IMR-90 (cell line): Measurements from ENCODE around the gene HTATSF1. TPM values are rescaled to one million over a fixed set of nuclear protein-coding genes. Genes with fewer than 3 reads are reported as not detected.

ENCODE experiments used
- ATAC-seq: fragments of 200-7000 bp; cut with Tn5 transposase; 2 replicates; pipeline ENCODE4 v1.9.1; 2020; ENCODE audit warnings: low read depth, mild to moderate bottlenecking, moderate library complexity
- BruUV-seq: library from RNA; stranded (reverse); fragments of 400-500 nt; replicated peaks from 2 replicates; lab custom pipeline; 2021; lab: Mats Ljungman, UMichigan
- CTCF ChIA-PET: fragments of 300-600 bp; formaldehyde crosslinking; extraction: SDS; loops from one replicate; lab custom pipeline; 2021; ENCODE audit warnings: antibody characterized with exemption; lab: Yijun Ruan, JAX
- POLR2A ChIA-PET: fragments of 300-600 bp; sonication (Branson Sonifier 250); formaldehyde crosslinking; loops from one replicate; lab custom pipeline; 2022; ENCODE audit warnings: antibody characterized with exemption; ENCODE audit not compliant: unreplicated experiment; lab: Charles Lee
- DNase-seq: peaks from one replicate; pipeline ENCODE4 v3.0.0; 2013
- H2AFZ ChIP-seq: replicated peaks from 2 replicates; pipeline ENCODE3; 2013; ENCODE audit warnings: low read length, mild to moderate bottlenecking; ENCODE audit not compliant: poor library complexity
- H2AK5ac ChIP-seq: 2 replicates; pipeline ENCODE4 v1.6.1; 2013; ENCODE audit warnings: low read depth, low read length, inconsistent platforms
- H2AK9ac ChIP-seq: replicated peaks from 2 replicates; pipeline ENCODE3; 2013; ENCODE audit warnings: mild to moderate bottlenecking, low read depth, low read length, moderate library complexity; ENCODE audit not compliant: poor library complexity
- H2BK120ac ChIP-seq: 2 replicates; pipeline ENCODE4 v1.6.1; 2013; ENCODE audit warnings: low read depth, low read length, inconsistent platforms
- H2BK15ac ChIP-seq: 3 replicates; pipeline ENCODE4 v1.6.1; 2013; ENCODE audit warnings: low read depth, low read length, inconsistent platforms
- H2BK20ac ChIP-seq: 2 replicates; pipeline ENCODE4 v1.6.1; 2013; ENCODE audit warnings: low read depth, mild to moderate bottlenecking, inconsistent platforms, low read length, moderate library complexity
- H2BK5ac ChIP-seq: 2 replicates; pipeline ENCODE4 v1.6.1; 2013; ENCODE audit warnings: mild to moderate bottlenecking, low read depth, low read length, inconsistent platforms; ENCODE audit not compliant: poor library complexity, severe bottlenecking
- H3K14ac ChIP-seq: replicated peaks from 2 replicates; pipeline ENCODE4 v1.6.1; 2013; ENCODE audit warnings: low read depth, low read length, inconsistent platforms
- H3K18ac ChIP-seq: 2 replicates; pipeline ENCODE4 v1.6.1; 2013; ENCODE audit warnings: low read depth, low read length, control low read depth
- H3K23ac ChIP-seq: 2 replicates; pipeline ENCODE4 v1.6.1; 2013; ENCODE audit warnings: low read depth, low read length, inconsistent platforms
- H3K27ac ChIP-seq: 2 replicates; pipeline ENCODE4 v1.5.1; 2013; ENCODE audit warnings: mild to moderate bottlenecking, control low read depth, low read length; ENCODE audit not compliant: insufficient read depth
- H3K27me3 ChIP-seq: 2 replicates; pipeline ENCODE4 v1.6.1; 2013; ENCODE audit warnings: low read length; ENCODE audit not compliant: control insufficient read depth, insufficient read depth
- H3K36me3 ChIP-seq: 2 replicates; pipeline ENCODE4 v1.6.1; 2013; ENCODE audit warnings: low read length, mixed read lengths; ENCODE audit not compliant: control insufficient read depth, insufficient read depth
- H3K4ac ChIP-seq: 2 replicates; pipeline ENCODE4 v1.6.1; 2013; ENCODE audit warnings: low read depth, low read length, inconsistent platforms
- H3K4me1 ChIP-seq: 2 replicates; pipeline ENCODE4 v1.6.1; 2013; ENCODE audit warnings: low read length, mixed read lengths; ENCODE audit not compliant: control insufficient read depth, insufficient read depth
- H3K4me2 ChIP-seq: 2 replicates; pipeline ENCODE4 v1.6.1; 2013; ENCODE audit warnings: low read depth, mild to moderate bottlenecking, control low read depth, low read length, moderate library complexity
- H3K4me3 ChIP-seq: 2 replicates; pipeline ENCODE4 v1.5.1; 2013; ENCODE audit warnings: low read depth, mild to moderate bottlenecking, control low read depth, low read length, moderate library complexity; ENCODE audit not compliant: insufficient read depth
- H3K56ac ChIP-seq: 2 replicates; pipeline ENCODE4 v1.6.1; 2013; ENCODE audit warnings: low read length, inconsistent platforms; ENCODE audit not compliant: insufficient read depth; ENCODE audit errors: extremely low read depth
- H3K79me1 ChIP-seq, 2 experiments: 2 replicates each; pipeline ENCODE4 v1.6.1; 2013; ENCODE audit warnings: low read length in 2 of 2, inconsistent platforms in 1 of 2, low read depth in 1 of 2
- H3K9ac ChIP-seq: 2 replicates; pipeline ENCODE4 v1.6.1; 2013; ENCODE audit warnings: low read depth, low read length, control low read depth
- H3K9me1 ChIP-seq: 2 replicates; pipeline ENCODE4 v1.6.1; 2013; ENCODE audit warnings: low read length, inconsistent platforms; ENCODE audit not compliant: insufficient read depth
- H3K9me3 ChIP-seq: 2 replicates; pipeline ENCODE4 v1.6.1; 2013; ENCODE audit warnings: low read length; ENCODE audit not compliant: control insufficient read depth, insufficient read depth
- H4K20me1 ChIP-seq: 2 replicates; pipeline ENCODE4 v1.6.1; 2013; ENCODE audit warnings: low read length, inconsistent platforms; ENCODE audit not compliant: insufficient read depth
- H4K5ac ChIP-seq: 2 replicates; pipeline ENCODE4 v1.6.1; 2013; ENCODE audit warnings: mild to moderate bottlenecking, low read depth, low read length, control low read depth
- H4K8ac ChIP-seq, 2 experiments: 2 replicates each; pipeline ENCODE4 v1.6.1; 2013; ENCODE audit warnings: low read depth in 2 of 2, low read length in 2 of 2, control low read depth in 1 of 2, inconsistent platforms in 1 of 2
- H4K91ac ChIP-seq: 2 replicates; pipeline ENCODE4 v1.6.1; 2013; ENCODE audit warnings: low read depth, low read length, inconsistent platforms; ENCODE audit not compliant: insufficient read depth
- BHLHE40 ChIP-seq: fragments of 150-350 bp; IDR thresholded peaks from 2 replicates; pipeline ENCODE4 v1.6.1; 2016; ENCODE audit warnings: mild to moderate bottlenecking, low read depth, low read length
- CEBPB ChIP-seq: IDR thresholded peaks from 2 replicates; pipeline ENCODE4 v1.6.1; 2012; ENCODE audit warnings: low read depth, low read length, improper control_type of control experiment
- CHD1 ChIP-seq: IDR thresholded peaks from 2 replicates; pipeline ENCODE4 v1.6.1; 2012; ENCODE audit warnings: low read depth, low read length, improper control_type of control experiment
- CTCF ChIP-seq: conservative IDR thresholded peaks from 2 replicates; pipeline ENCODE4 v1.5.1; 2012; ENCODE audit warnings: mild to moderate bottlenecking, low read depth, low read length, improper control_type of control experiment
- ELK1 ChIP-seq: fragments of 150-350 bp; IDR thresholded peaks from 2 replicates; pipeline ENCODE4 v1.6.1; 2016; ENCODE audit warnings: low read depth, mild to moderate bottlenecking, low read length, moderate library complexity, borderline replicate concordance
- FOS ChIP-seq: fragments of 150-350 bp; IDR thresholded peaks from 2 replicates; pipeline ENCODE4 v1.6.1; 2016; ENCODE audit warnings: low read depth, low read length
- MAFK ChIP-seq: IDR thresholded peaks from 2 replicates; pipeline ENCODE4 v1.6.1; 2012; ENCODE audit warnings: low read depth, low read length, improper control_type of control experiment
- MAZ ChIP-seq: IDR thresholded peaks from 2 replicates; pipeline ENCODE4 v1.6.1; 2012; ENCODE audit warnings: low read depth, mild to moderate bottlenecking, low read length, improper control_type of control experiment, moderate library complexity, borderline replicate concordance
- MXI1 ChIP-seq: IDR thresholded peaks from 2 replicates; pipeline ENCODE4 v1.6.1; 2012; ENCODE audit warnings: low read depth, mild to moderate bottlenecking, low read length, moderate library complexity, borderline replicate concordance
- NFE2L2 ChIP-seq: fragments of 150-350 bp; IDR thresholded peaks from 2 replicates; pipeline ENCODE4 v1.6.1; 2016; ENCODE audit warnings: low read depth, mild to moderate bottlenecking, low read length
- POLR2A ChIP-seq: IDR thresholded peaks from 2 replicates; pipeline ENCODE4 v1.6.1; 2012; ENCODE audit warnings: mild to moderate bottlenecking, low read depth, low read length
- RAD21 ChIP-seq: IDR thresholded peaks from 2 replicates; pipeline ENCODE4 v1.6.1; 2012; ENCODE audit warnings: low read length, improper control_type of control experiment
- RCOR1 ChIP-seq: IDR thresholded peaks from 2 replicates; pipeline ENCODE4 v1.6.1; 2012; ENCODE audit warnings: mild to moderate bottlenecking, low read length, improper control_type of control experiment; ENCODE audit not compliant: insufficient replicate concordance
- RFX5 ChIP-seq: IDR thresholded peaks from 2 replicates; pipeline ENCODE4 v1.8.0; 2012; ENCODE audit warnings: low read depth, mild to moderate bottlenecking, low read length, moderate library complexity
- SMC3 ChIP-seq: fragments of 150-350 bp; IDR thresholded peaks from 2 replicates; pipeline ENCODE4 v1.6.1; 2016; ENCODE audit warnings: low read depth, mild to moderate bottlenecking, antibody characterized with exemption, low read length, moderate library complexity
- USF2 ChIP-seq: fragments of 150-350 bp; IDR thresholded peaks from 2 replicates; pipeline ENCODE4 v1.6.1; 2017; ENCODE audit warnings: mild to moderate bottlenecking, antibody characterized with exemption, low read length, low read depth
- WGBS, 2 experiments: methylation state at CpG; one replicate each; pipeline versions ENCODE4 v1.1.5 to v1.1.7; 2013; ENCODE audit warnings: missing lambda C conversion rate in 2 of 2; ENCODE audit not compliant: insufficient read length in 1 of 2; ENCODE audit errors: extremely low coverage in 2 of 2; 5-methylcytosine and 5-hydroxymethylcytosine counted together
- dilution Hi-C: fragments of 300-500 bp; cut with HindIII; formaldehyde crosslinking; loops from one replicate; pipeline ENCODE4 v1.14.3; 2018; ENCODE audit warnings: low sequenced_read_pairs; ENCODE audit not compliant: unreplicated experiment
- in situ Hi-C: fragments of 300-500 bp; cut with MboI; formaldehyde crosslinking; loops from 3 replicates; pipeline ENCODE4 v1.14.3; 2019; ENCODE audit warnings: low sequenced_read_pairs, inconsistent platforms, mixed read lengths
- intact Hi-C: fragments of 100-400 bp; cut with micrococcal nuclease; formaldehyde crosslinking; loops from 2 replicates; pipeline ENCODE4 v1.10.0; 2022
- polyA plus RNA-seq, 3 experiments: library from polyadenylated mRNA; depleted of rRNA; stranded (reverse); fragments of >200 nt; gene quantifications; 2 replicates each; pipeline ENCODE4 v1.2.3, GENCODE V29; 2012; ENCODE audit warnings: low replicate concordance in 1 of 3
- total RNA-seq: library from RNA; depleted of rRNA; stranded (reverse); fragments of >200 nt; gene quantifications from 2 replicates; pipeline ENCODE4 v1.2.3, GENCODE V29; 2012

HTATSF1 gene
- total and polyA plus RNA-seq, 2 of the 4 experiments (the other 2 are of a cell fraction): 6.8 to 19.0 TPM

- Histone ChIP-seq H3K9me3 (no peaks in the 10 kb centered on the region), H3K4ac (no peak overlapping the region), H3K36me3 (no peaks in the 10 kb centered on the region), H2BK15ac (no peak overlapping the region), H2AK5ac (no peak overlapping the region), H3K27ac (no peak overlapping the region), H3K9ac (no peak overlapping the region), H3K79me1 (no peaks in the 10 kb centered on the region), H4K20me1 (no peaks in the 10 kb centered on the region), H2BK20ac (no peak overlapping the region), H4K91ac (no peak overlapping the region), H4K8ac (no peak overlapping the region), H2AFZ (no peak overlapping the region), H3K18ac (no peak overlapping the region), H3K4me2 (no peak overlapping the region), H2BK120ac (no peak overlapping the region), H3K23ac (no peak overlapping the region), H3K4me1 (no peaks in the 10 kb centered on the region), H3K4me3 (no peak overlapping the region), H3K9me1 (no peaks in the 10 kb centered on the region), H4K5ac (no peak overlapping the region), H3K56ac (no peak overlapping the region), H3K27me3 (peaks cover 5% of the 10 kb centered on the region; the same call in 1 of the 2 replicates), H2BK5ac (no peak overlapping the region), H2AK9ac (no peak overlapping the region), H3K14ac (no peak overlapping the region)
- POLR2A ChIA-PET: no interaction called here
- DNase-seq (no peak), ATAC-seq (no peak)
- intact Hi-C loops (no loop called here), in situ Hi-C loops (no loop called here), dilution Hi-C loops (no loop called here)
- no CpG with 5 or more reads among the region's 3 CpGs for WGBS, 2 experiments
- CTCF ChIA-PET: no interaction called here
- TF ChIP-seq CTCF (no peak), MAFK (no peak), CHD1 (no peak), RAD21 (no peak), MXI1 (no peak), NFE2L2 (no peak), USF2 (no peak), BHLHE40 (no peak), MAZ (no peak), ELK1 (no peak), FOS (no peak), POLR2A (no peak), CEBPB (no peak), SMC3 (no peak), RFX5 (no peak), RCOR1 (no peak)
- no TSS peak for BruUV-seq
Observed at GRCh38 chrX:136467303-136467702, 30.1 kb upstream of the HTATSF1 start.
